ENCODE results near the gene GAL3ST1.

DNA sequence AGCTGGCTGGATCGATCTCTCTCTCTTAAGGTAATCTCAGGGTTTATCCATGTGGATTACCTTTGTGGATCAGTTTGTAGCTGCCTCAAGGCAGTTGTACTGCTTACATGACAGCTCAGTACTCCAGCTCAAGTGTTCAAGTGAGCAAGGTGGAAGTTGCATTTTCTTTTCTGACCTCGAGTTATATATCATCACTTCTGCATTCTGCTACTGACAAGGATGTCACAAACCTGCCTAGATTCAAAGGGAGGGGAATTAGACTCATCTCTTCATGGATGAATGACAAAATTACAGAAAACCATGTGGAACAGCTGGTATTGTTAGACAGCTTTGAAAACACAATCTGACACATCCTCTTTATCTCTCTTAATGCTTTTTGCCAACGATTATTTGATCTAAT lies 26.5 kb upstream of the GAL3ST1 start:
- TF ChIP-seq, protein P1, sequence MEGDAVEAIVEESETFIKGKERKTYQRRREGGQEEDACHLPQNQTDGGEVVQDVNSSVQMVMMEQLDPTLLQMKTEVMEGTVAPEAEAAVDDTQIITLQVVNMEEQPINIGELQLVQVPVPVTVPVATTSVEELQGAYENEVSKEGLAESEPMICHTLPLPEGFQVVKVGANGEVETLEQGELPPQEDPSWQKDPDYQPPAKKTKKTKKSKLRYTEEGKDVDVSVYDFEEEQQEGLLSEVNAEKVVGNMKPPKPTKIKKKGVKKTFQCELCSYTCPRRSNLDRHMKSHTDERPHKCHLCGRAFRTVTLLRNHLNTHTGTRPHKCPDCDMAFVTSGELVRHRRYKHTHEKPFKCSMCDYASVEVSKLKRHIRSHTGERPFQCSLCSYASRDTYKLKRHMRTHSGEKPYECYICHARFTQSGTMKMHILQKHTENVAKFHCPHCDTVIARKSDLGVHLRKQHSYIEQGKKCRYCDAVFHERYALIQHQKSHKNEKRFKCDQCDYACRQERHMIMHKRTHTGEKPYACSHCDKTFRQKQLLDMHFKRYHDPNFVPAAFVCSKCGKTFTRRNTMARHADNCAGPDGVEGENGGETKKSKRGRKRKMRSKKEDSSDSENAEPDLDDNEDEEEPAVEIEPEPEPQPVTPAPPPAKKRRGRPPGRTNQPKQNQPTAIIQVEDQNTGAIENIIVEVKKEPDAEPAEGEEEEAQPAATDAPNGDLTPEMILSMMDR (conservative IDR thresholded peaks at IDR 0.05 in 1 of 2, IDR thresholded peaks at IDR 0.05 in 1 of 2; ENCODE audit: extremely low read depth in 1 of 2, insufficient read depth in 1 of 2, low read depth in 1 of 2, low read length in 2 of 2) = no peak
- no peak for TF ChIP-seq EZH2 (IDR thresholded peaks at IDR 0.05; ENCODE audit: borderline replicate concordance, low read length)
